Transverse colon (tissue), 4 donors: ENCODE data around the gene RALBP1. TPM values are rescaled to one million over a fixed set of nuclear protein-coding genes. Genes with fewer than 3 reads are reported as not detected.

Source experiments
- DNase-seq: peaks from one replicate; pipeline ENCODE4 v3.0.0-alpha.2; 2019
- H3K27ac ChIP-seq, 4 donors: fragments of 200-600 bp; sonication (generic); 2 replicates each; pipeline ENCODE4 v1.5.1; 2016 to 2018; ENCODE audit warnings: inconsistent platforms in 4 of 4
- H3K27me3 ChIP-seq: fragments of 200-600 bp; sonication (generic); 2 replicates; pipeline ENCODE4 v1.5.1; 2017; ENCODE audit warnings: inconsistent platforms
- H3K36me3 ChIP-seq, 4 donors: fragments of 200-600 bp; sonication (generic); 2 replicates each; pipeline ENCODE4 v1.5.1; 2017 to 2019; ENCODE audit warnings: inconsistent platforms in 4 of 4
- H3K4me1 ChIP-seq, 4 donors: fragments of 200-600 bp; sonication (generic); 2 replicates each; pipeline ENCODE4 v1.5.1; 2017 to 2020; ENCODE audit warnings: inconsistent platforms in 4 of 4
- H3K4me3 ChIP-seq, 4 donors: fragments of 200-600 bp; sonication (generic); 1 replicate in 1 of 4; 2 replicates in 3 of 4; pipeline versions ENCODE4 v1.5.1 to v1.6.1; 2017 to 2019; ENCODE audit warnings: inconsistent platforms in 4 of 4
- H3K9me3 ChIP-seq, 2 donors: fragments of 200-600 bp; sonication (generic); 2 replicates each; pipeline ENCODE4 v1.5.1; 2017 to 2019; ENCODE audit warnings: inconsistent platforms in 2 of 2
- EP300 ChIP-seq: sonication (generic); formaldehyde crosslinking; IDR thresholded peaks from one replicate; pipeline ENCODE4 v1.6.1; 2017; ENCODE audit warnings: antibody characterized with exemption, low read depth
- POLR2A ChIP-seq: fragments of 450-650 bp; IDR thresholded peaks from one replicate; pipeline ENCODE4 v1.6.1; 2016; ENCODE audit warnings: antibody characterized with exemption, mild to moderate bottlenecking, moderate library complexity
- POLR2AphosphoS5 ChIP-seq, 3 donors: sonication (generic); formaldehyde crosslinking; IDR thresholded peaks; one replicate each; pipeline ENCODE4 v1.6.1; 2016; ENCODE audit warnings: antibody characterized with exemption in 3 of 3
- WGBS, 2 donors: methylation state at CpG; one replicate each; pipeline ENCODE4 v1.1.5; 2018; ENCODE audit warnings: low coverage in 1 of 2; 5-methylcytosine and 5-hydroxymethylcytosine counted together
- in situ Hi-C, 4 donors: fragments of 200-750 bp; cut with MboI; loops; one replicate each; pipeline versions ENCODE4 v1.15.0 to v1.15.1; 2017; ENCODE audit warnings: low sequenced_read_pairs in 3 of 4, low pct_ligation_motif_present in 1 of 4, low pct_unique_long_range_greater_than_20kb in 1 of 4
- intact Hi-C: fragments of 100-400 bp; cut with DNase I; formaldehyde crosslinking; loops from one replicate; pipeline ENCODE4 v1.15.1; 2023; ENCODE audit warnings: low total_unique reads
- total RNA-seq, 4 donors: library from RNA; depleted of rRNA; stranded (reverse); fragments of >200 nt; gene quantifications; one replicate each; pipeline ENCODE4 v1.1.0, GENCODE V29; 2016
- TF ChIP-seq, protein P1 (sequence below), 5 experiments: fragments of 200-600 bp in 3 of 5; fragments of 450-650 bp in 2 of 5; sonication (generic) in 3 of 5; IDR thresholded peaks; 1 replicate in 2 of 5; 2 replicates in 3 of 5; pipeline ENCODE4 v1.5.1; 2016 to 2017; ENCODE audit warnings: antibody characterized with exemption in 5 of 5, inconsistent platforms in 3 of 5, mild to moderate bottlenecking in 2 of 5, moderate library complexity in 1 of 5

RALBP1 gene
- total RNA-seq, 4 donors from 2014 or later = 34.2 to 93.3 (median 70.6) TPM

DNA sequence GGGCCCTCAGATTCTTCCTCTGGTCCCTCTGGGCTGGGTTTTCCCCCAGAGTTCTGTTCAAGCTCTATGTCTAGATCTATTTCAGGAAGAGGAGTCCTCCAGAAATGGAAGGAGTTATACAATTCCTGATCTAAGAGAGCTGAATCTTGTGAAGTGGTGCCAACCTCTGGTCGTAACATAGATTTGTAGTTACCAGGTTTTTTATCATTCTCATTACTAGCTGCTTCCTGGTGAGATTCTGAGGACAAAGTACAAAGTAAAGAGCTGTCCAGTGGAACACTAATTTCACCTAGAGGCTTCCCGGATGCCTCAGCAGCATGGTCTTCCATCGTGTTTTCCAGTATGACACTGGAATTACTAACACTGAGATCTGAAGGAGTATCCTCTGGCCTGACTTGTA lies 94.9 kb downstream of the RALBP1 start:
- WGBS, 2 donors = 45 to 65% methylated on average over 2 to 3 of the region's 3 CpGs
- H3K4me1 ChIP-seq = peaks cover 0 to 18% (median 7%) of the 10 kb centered on the region in 4 donors
- DNase-seq = no peak
- in situ Hi-C loops (no loop called here), intact Hi-C loops (no loop called here)
- H3K4me3 ChIP-seq = no peak overlapping the region
- no peaks in the 10 kb centered on the region for H3K9me3 ChIP-seq
- H3K27me3 ChIP-seq = no peaks in the 10 kb centered on the region
- TF ChIP-seq, protein P1, sequence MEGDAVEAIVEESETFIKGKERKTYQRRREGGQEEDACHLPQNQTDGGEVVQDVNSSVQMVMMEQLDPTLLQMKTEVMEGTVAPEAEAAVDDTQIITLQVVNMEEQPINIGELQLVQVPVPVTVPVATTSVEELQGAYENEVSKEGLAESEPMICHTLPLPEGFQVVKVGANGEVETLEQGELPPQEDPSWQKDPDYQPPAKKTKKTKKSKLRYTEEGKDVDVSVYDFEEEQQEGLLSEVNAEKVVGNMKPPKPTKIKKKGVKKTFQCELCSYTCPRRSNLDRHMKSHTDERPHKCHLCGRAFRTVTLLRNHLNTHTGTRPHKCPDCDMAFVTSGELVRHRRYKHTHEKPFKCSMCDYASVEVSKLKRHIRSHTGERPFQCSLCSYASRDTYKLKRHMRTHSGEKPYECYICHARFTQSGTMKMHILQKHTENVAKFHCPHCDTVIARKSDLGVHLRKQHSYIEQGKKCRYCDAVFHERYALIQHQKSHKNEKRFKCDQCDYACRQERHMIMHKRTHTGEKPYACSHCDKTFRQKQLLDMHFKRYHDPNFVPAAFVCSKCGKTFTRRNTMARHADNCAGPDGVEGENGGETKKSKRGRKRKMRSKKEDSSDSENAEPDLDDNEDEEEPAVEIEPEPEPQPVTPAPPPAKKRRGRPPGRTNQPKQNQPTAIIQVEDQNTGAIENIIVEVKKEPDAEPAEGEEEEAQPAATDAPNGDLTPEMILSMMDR (IDR thresholded peaks at IDR 0.05) = no peak
- no peak for TF ChIP-seq POLR2A
- TF ChIP-seq EP300 = no peak
- peak in 1 of 3 donors; percentile 7 for TF ChIP-seq POLR2AphosphoS5 (IDR thresholded peaks at IDR 0.05)
- peaks cover 0 to 28% (median 0%) of the 10 kb centered on the region in 4 donors for H3K36me3 ChIP-seq
- peak overlapping the region; percentile 10 to 63 (median 44) for H3K27ac ChIP-seq

DNA sequence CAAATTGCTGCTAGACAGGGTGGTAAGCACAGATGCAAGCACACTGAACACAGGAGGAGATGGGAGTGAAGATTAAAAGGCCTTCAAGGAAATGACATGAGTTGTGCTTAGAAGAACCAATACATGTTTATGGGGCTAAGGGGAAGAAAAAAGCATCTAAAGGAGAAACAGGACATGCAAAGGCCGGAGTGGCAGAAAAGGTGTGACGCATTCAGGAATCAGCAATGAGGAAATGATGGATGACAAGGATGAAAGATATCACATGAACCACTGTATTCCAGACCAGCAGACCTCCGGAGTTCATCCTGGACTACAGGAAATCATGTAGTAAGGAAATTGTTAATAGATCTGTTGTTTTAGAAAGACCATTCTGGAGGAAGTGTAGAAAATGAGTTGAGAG lies 96.2 kb downstream of the RALBP1 start:
- peaks cover 0 to 30% (median 0%) of the 10 kb centered on the region in 4 donors for H3K36me3 ChIP-seq
- no peak overlapping the region for H3K27ac ChIP-seq
- H3K9me3 ChIP-seq = no peaks in the 10 kb centered on the region
- in situ Hi-C loops (no loop called here), intact Hi-C loops (no loop called here)
- H3K4me1 ChIP-seq = peaks cover 0 to 26% (median 11%) of the 10 kb centered on the region in 4 donors
- WGBS, 2 donors = 69 to 74% methylated on average over 3 of the region's 3 CpGs
- H3K4me3 ChIP-seq = no peak overlapping the region
- no peaks in the 10 kb centered on the region for H3K27me3 ChIP-seq
- DNase-seq = no peak
- no peak for TF ChIP-seq EP300
- TF ChIP-seq POLR2AphosphoS5 (IDR thresholded peaks at IDR 0.05) = no peak
- TF ChIP-seq, protein P1 (IDR thresholded peaks at IDR 0.05) = no peak
- TF ChIP-seq POLR2A = no peak

DNA sequence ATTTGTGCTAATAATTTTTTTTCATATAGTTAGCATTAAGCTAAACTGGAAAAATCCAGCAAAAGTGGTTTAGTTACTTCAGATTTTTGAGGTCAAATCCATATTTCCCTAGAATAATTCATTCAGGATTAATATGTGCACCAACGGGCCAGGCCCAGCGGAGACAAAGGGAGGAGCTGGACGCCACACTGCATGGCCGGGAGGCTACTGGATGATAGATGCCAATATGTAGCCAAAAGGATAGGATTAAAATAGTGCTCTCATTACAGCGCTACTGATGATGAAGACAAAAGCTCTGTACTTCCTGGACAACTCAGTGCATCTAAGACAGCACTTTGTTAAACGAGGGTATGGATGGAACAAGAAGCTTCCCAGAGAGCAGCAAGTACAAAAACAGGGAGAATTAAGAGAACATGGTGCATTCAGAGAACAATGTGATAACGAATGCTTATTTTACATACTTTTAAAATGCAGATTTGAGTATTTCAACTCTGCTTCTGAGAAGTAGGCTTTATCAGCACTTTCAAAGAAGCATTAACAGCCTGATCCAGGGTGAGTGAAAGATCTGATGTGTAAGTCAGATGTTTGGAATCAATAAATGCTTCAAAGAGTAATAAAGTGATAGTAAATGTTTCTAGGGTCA lies 99.3 kb downstream of the RALBP1 start:
- TF ChIP-seq POLR2A = no peak
- no peak for TF ChIP-seq EP300
- TF ChIP-seq, protein P1 (IDR thresholded peaks at IDR 0.05) = no peak
- TF ChIP-seq POLR2AphosphoS5 (IDR thresholded peaks at IDR 0.05) = no peak
- WGBS, 2 donors = 85 to 91% methylated on average over 7 of the region's 7 CpGs
- intact Hi-C loops (no loop called here), in situ Hi-C loops (no loop called here)
- H3K27ac ChIP-seq = no peak overlapping the region
- H3K9me3 ChIP-seq = no peaks in the 10 kb centered on the region
- DNase-seq = no peak
- H3K4me3 ChIP-seq = no peak overlapping the region
- peaks cover 0 to 24% (median 11%) of the 10 kb centered on the region in 4 donors for H3K4me1 ChIP-seq
- peaks cover 0 to 40% (median 0%) of the 10 kb centered on the region in 4 donors for H3K36me3 ChIP-seq
- H3K27me3 ChIP-seq = no peaks in the 10 kb centered on the region

DNA sequence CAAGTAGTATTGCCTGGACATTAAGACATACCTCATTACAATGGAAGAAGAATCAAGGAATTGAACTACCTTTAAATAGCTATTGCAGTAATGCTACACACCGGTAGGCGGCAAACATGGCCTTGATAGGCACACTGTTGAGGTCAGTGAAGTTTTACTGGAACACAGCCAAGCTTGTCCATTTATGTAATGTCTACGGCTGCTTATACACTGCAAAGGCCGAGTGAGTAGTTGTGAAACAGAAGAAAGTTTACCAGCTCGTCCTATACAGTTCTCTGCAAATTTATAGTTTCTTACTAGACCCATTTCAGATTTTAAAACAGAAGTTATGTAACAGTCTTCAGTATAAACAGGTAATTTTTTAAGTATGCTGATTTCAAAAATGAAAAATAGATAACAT lies 100.2 kb downstream of the RALBP1 start:
- peaks cover 0 to 39% (median under 1%) of the 10 kb centered on the region in 4 donors for H3K36me3 ChIP-seq
- intact Hi-C loops = no loop called here

More for the DNA sequence above, 100.2 kb downstream of the RALBP1 start:
- Histone ChIP-seq H3K9me3 (no peaks in the 10 kb centered on the region), H3K27ac (peak overlapping the region in 2 of 4 donors; percentile 47 to 51), H3K4me3 (no peak overlapping the region), H3K4me1 (peaks cover 0 to 14% (median 7%) of the 10 kb centered on the region in 4 donors), H3K27me3 (no peaks in the 10 kb centered on the region)
- TF ChIP-seq POLR2A (no peak), POLR2AphosphoS5 (IDR thresholded peaks at IDR 0.05) (peak in 2 of 3 donors; percentile 71 to 83)
- TF ChIP-seq, protein P1 (IDR thresholded peaks at IDR 0.05) = peak; percentile 78 to 91 (median 84)
- peak; percentile 82 for DNase-seq
- in situ Hi-C loops = no loop called here
- 14 to 24% methylated on average over 3 to 5 of the region's 5 CpGs for WGBS, 2 donors
